Duodenal mucosa (tissue), 2 donors: ENCODE results near the gene ITCH.
A peak's percentile ranks its signal among the peaks of the same experiment; 100 is the strongest.

Source experiments
- H3K27ac ChIP-seq: one replicate; pipeline ENCODE4 v1.7.0; 2013; ENCODE audit warnings: low read depth, low read length
- H3K27me3 ChIP-seq, 2 donors: one replicate each; pipeline ENCODE4 v1.7.0; 2013; ENCODE audit warnings: low read length in 2 of 2, control low read depth in 1 of 2; ENCODE audit not compliant: insufficient read depth in 2 of 2, control insufficient read depth in 1 of 2
- H3K36me3 ChIP-seq, 2 donors: one replicate each; pipeline ENCODE4 v1.7.0; 2013; ENCODE audit warnings: low read length in 2 of 2, control low read depth in 1 of 2; ENCODE audit not compliant: insufficient read depth in 2 of 2, control insufficient read depth in 1 of 2
- H3K4me1 ChIP-seq, 2 donors: one replicate each; pipeline ENCODE4 v1.7.0; 2013; ENCODE audit warnings: low read length in 2 of 2, control low read depth in 1 of 2; ENCODE audit not compliant: insufficient read depth in 2 of 2, control insufficient read depth in 1 of 2
- H3K4me3 ChIP-seq, 2 donors: one replicate each; pipeline ENCODE4 v1.7.0; 2013; ENCODE audit warnings: low read length in 2 of 2, low read depth in 1 of 2
- H3K9ac ChIP-seq, 2 donors: one replicate each; pipeline ENCODE4 v1.7.0; 2013; ENCODE audit warnings: low read length in 2 of 2, low read depth in 1 of 2
- H3K9me3 ChIP-seq, 2 donors: one replicate each; pipeline ENCODE4 v1.7.0; 2013; ENCODE audit warnings: low read length in 2 of 2, control low read depth in 1 of 2; ENCODE audit not compliant: control insufficient read depth in 1 of 2

Gene ITCH

GRCh38 chr20:34541917-34542316 is 178.8 kb downstream of the ITCH start:
- H3K27me3 ChIP-seq, result no peaks in the 10 kb centered on the region
- no peak overlapping the region for H3K9ac ChIP-seq
- H3K36me3 ChIP-seq, result peaks cover 18 to 43% of the 10 kb centered on the region in 2 donors
- no peak overlapping the region for H3K27ac ChIP-seq
- H3K4me3 ChIP-seq, result no peak overlapping the region
- peaks cover 5 to 15% of the 10 kb centered on the region in 2 donors for H3K4me1 ChIP-seq
- H3K9me3 ChIP-seq, result no peaks in the 10 kb centered on the region

DNA sequence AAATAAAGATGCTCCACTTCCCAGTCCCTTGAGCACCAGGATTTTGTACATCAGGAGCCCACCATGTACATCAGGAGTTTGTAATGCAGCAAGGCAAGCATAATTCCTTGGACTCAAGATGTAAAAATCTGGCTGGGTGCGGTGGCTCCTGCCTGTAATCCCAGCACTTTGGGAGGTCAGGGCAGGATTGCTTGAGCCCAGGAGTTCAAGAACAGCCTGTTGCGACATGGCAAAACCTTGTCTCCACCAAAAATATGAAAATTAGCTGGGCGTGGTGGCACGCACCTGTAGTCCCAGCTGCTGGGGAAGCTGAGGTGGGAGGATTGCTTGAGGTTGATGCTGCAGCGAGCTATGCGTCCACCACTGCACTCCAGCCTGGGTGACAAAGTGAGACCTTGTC is 179.4 kb downstream of the ITCH start:
- H3K9ac ChIP-seq, result no peak overlapping the region
- H3K4me1 ChIP-seq, result peaks cover 5 to 17% of the 10 kb centered on the region in 2 donors
- no peaks in the 10 kb centered on the region for H3K9me3 ChIP-seq
- H3K27me3 ChIP-seq, result no peaks in the 10 kb centered on the region
- H3K27ac ChIP-seq, result no peak overlapping the region
- H3K4me3 ChIP-seq, result no peak overlapping the region
- H3K36me3 ChIP-seq, result peaks cover 13 to 38% of the 10 kb centered on the region in 2 donors

- Histone ChIP-seq H3K9ac (no peak overlapping the region), H3K4me3 (no peak overlapping the region), H3K4me1 (peaks cover 9 to 27% of the 10 kb centered on the region in 2 donors), H3K27me3 (no peaks in the 10 kb centered on the region), H3K36me3 (peaks cover 11 to 31% of the 10 kb centered on the region in 2 donors), H3K27ac (no peak overlapping the region), H3K9me3 (no peaks in the 10 kb centered on the region)
Observed at GRCh38 chr20:34543463-34544056, 180.5 kb downstream of the ITCH start.

DNA sequence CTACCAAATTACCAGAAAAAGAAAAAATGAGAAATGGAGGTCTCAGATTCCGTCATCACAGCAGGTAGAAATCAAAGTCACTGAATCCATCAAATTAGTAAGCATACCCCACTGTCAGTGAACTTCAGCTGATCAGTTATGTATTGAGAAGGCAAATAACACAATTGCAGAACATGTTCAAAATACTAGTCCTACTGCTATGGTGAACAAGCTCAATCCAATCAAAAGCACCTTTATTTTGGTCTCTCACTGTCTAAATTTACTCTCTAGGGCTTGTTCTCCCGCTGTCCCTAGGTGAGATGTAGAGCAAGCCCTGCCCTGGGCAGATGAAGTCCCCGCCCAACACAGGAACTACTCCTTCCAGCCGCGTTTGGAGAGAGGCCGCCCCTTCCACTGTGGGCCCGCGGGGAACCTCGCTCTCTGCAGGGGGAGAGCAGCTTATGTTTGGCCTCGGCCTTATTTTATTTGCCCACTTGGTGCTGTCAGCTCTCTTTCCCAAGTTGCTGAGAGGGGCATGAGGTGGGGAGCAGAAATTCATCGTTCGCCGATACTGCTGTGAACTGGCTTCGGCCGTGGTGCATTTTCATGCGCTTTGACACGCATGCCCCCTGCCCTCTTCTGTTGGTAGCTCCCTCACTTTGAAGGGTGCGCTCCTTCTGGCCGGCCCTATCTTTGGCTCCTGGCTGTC is 181.2 kb downstream of the ITCH start:
- Histone ChIP-seq H3K36me3 (peaks cover 8 to 27% of the 10 kb centered on the region in 2 donors), H3K27me3 (no peaks in the 10 kb centered on the region), H3K27ac (no peak overlapping the region), H3K9me3 (no peaks in the 10 kb centered on the region), H3K4me3 (peak overlapping the region; percentile 4 to 43), H3K9ac (no peak overlapping the region), H3K4me1 (peaks cover 9 to 27% of the 10 kb centered on the region in 2 donors)

GRCh38 chr20:34546751-34547181 is 183.7 kb downstream of the ITCH start:
- H3K9ac ChIP-seq, result peak overlapping the region; percentile 60 to 62
- peaks cover 9 to 27% of the 10 kb centered on the region in 2 donors for H3K4me1 ChIP-seq
- H3K9me3 ChIP-seq, result no peaks in the 10 kb centered on the region
- H3K27ac ChIP-seq, result peak overlapping the region; percentile 67
- peak overlapping the region; percentile 68 to 80 for H3K4me3 ChIP-seq
- no peaks in the 10 kb centered on the region for H3K27me3 ChIP-seq
- H3K36me3 ChIP-seq, result peaks cover 0 to 11% of the 10 kb centered on the region in 2 donors

GRCh38 chr20:34547844-34548613 is 185.0 kb downstream of the ITCH start:
- Histone ChIP-seq H3K9me3 (no peaks in the 10 kb centered on the region), H3K4me1 (peaks cover 9 to 27% of the 10 kb centered on the region in 2 donors), H3K36me3 (peaks cover 0 to 6% of the 10 kb centered on the region in 2 donors), H3K27ac (no peak overlapping the region), H3K4me3 (peak overlapping the region; percentile 68 to 80), H3K27me3 (no peaks in the 10 kb centered on the region), H3K9ac (peak overlapping the region; percentile 7 to 25)

DNA sequence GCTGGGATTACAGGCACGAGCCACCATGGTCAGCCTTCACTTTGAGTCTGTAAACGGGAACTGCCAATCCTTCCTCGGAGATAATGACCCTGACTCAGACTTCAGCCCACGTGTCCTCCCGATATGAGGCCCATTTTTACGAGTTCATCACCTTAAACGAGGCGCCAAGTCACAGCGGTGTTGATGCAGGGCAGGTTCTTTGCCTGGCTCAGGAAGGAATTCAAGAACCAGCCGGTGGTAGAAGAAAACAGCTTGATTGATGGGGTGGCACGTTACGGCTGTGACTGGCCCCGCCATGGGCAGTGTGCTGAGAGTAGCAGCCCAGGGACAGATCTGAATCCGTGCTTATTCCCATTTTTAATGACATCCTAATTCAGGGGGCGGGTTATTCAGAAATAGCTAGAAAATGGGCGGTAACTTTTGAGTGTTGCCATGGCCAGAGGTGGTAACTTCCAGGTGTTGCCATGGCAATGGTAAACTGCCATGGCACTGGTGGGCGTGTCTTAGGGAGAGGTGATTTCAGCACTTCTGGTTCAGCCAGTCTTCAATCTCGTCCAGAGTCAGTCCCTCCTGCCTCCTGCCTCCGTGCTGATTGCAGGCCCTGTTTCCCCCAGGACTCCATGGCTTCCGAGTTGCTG is 186.3 kb downstream of the ITCH start:
- Histone ChIP-seq H3K9me3 (no peaks in the 10 kb centered on the region), H3K4me1 (peaks cover 3 to 22% of the 10 kb centered on the region in 2 donors), H3K36me3 (peaks cover 0 to 6% of the 10 kb centered on the region in 2 donors), H3K4me3 (no peak overlapping the region), H3K27me3 (no peaks in the 10 kb centered on the region), H3K27ac (no peak overlapping the region), H3K9ac (no peak overlapping the region)

DNA sequence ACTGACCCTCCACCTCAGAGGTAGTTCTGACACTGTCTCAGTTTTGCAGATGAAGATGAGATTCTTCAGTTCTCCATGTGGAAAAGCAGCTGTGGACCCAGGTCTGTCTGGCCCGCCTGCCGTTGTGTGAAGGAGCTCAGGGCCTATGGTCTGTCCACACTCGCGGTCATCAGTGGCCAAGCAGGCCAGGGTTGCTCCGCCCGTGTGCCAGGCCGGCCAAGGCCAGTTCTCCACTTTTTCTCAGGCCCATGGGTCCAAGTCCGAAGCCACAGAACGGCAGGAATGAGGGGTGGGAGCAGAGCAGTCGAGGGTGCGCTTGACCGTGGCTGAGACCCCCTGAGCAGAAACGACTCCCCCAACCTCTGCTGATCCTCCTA is 186.8 kb downstream of the ITCH start:
- no peak overlapping the region for H3K9ac ChIP-seq

GRCh38 chr20:34552569-34552968 is 189.5 kb downstream of the ITCH start:
- no peak overlapping the region for H3K4me3 ChIP-seq
- peaks cover 0 to 6% of the 10 kb centered on the region in 2 donors for H3K36me3 ChIP-seq
- H3K9me3 ChIP-seq, result no peaks in the 10 kb centered on the region
- peaks cover 4 to 15% of the 10 kb centered on the region in 2 donors for H3K4me1 ChIP-seq
- H3K27ac ChIP-seq, result no peak overlapping the region
- no peak overlapping the region for H3K9ac ChIP-seq
- no peaks in the 10 kb centered on the region for H3K27me3 ChIP-seq

More for the DNA sequence above, 186.8 kb downstream of the ITCH start:
- Histone ChIP-seq H3K27me3 (no peaks in the 10 kb centered on the region), H3K27ac (no peak overlapping the region), H3K9me3 (no peaks in the 10 kb centered on the region), H3K4me3 (no peak overlapping the region), H3K4me1 (peaks cover 3 to 18% of the 10 kb centered on the region in 2 donors), H3K36me3 (peaks cover 0 to 6% of the 10 kb centered on the region in 2 donors)
